OCI-M2 (cell line): ENCODE measurements around the gene DRD2.
"Not testable (repeated sequence)": the region's sequence is repeated elsewhere in the genome, so short reads cannot be mapped to it uniquely, and the experiment has no call there.

Source experiments
- DNase-seq: peaks from one replicate; lab custom pipeline; 2025; ENCODE audit not compliant: unreplicated experiment; lab: John Stamatoyannopoulos, UW

DRD2 gene

DNA sequence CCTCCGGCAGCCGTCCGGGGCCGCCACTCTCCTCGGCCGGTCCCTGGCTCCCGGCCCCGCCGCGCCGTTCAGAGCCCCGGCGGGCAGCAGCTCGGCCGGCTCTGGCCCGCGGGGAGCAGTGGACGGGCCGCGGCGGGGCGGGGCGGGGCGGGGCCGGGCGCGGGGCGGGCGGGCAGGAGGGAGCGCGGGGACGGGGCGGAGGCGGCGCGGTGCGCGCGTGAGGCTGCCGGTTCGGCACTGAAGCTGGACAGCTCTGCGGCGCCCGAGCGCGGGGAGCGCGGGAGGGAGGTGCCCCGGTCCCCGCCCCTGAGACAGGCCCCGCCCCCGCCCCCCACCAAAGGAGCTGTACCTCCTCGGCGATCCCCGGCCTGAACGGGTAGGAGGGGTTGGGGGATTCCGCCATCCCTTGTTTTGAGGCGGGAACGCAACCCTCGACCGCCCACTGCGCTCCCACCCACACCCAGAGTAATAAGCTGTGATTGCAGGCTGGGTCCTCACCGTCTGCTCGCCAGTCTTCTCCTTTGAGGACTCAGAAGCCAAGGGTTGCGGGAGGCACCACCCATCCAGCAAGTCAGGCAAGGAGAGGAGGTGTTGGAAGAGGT is at the start of gene DRD2:
TSS of gene DRD2 (minus strand) at position 239 of the 602 bp plus-strand sequence. CDS start 50,747 bp downstream, outside the sequence.
- no peak for DNase-seq

DNA sequence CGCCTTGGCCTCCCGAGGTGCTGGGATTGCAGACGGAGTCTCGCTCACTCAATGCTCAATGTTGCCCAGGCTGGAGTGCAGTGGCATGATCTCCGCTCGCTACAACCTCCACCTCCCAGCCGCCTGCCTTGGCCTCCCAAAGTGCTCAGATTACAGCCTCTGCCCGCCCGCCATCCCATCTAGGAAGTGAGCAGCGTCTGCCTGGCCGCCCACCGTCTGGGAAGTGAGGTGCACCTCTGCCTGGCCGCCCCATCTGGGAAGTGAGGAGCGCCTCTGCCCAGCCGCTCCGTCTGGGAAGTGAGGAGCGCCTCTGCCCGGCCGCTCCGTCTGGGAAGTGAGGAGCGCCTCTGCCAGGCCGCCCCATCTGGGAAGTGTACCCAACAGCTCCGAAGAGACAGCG is 48.7 kb upstream of the DRD2 start:
- DNase-seq = not testable (repeated sequence)

DNA sequence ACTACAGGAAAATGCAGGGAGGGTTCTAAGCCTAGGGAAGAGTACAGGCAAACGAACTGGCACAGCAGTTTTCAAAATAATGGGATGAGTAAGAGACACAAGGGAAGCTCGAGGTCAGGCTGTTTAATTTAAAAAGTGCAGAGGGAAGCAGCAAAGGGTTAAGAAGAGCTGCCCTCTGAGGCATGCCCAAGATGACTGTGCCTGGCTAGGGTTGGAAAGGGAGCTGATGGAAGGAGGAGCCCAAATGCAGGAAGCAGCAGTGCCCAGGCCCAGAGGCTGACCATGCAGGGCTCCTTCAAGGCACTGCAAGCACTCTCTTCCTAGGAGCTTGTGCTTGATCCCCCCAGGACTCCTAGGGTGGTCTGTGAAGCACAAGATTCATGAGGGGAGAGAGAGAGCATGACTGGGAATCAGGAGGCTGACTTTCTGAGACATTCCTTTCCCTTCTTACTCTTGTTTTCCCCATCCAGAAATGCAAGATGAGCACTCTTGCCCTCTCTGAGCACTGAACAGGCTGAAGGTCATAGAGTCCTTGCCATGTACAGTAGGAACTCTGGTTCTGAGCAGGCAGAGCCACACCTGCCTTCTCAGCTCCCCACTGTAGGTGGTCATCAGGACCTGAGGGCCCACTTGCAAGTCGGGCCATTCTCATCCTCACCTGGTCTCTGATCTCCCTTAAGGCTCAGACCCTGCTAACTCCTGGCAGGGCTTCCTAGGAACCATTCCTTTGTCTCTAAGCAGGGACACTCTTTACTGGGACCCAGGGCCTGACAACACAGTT is 46.7 kb upstream of the DRD2 start:
- no peak for DNase-seq

DNA sequence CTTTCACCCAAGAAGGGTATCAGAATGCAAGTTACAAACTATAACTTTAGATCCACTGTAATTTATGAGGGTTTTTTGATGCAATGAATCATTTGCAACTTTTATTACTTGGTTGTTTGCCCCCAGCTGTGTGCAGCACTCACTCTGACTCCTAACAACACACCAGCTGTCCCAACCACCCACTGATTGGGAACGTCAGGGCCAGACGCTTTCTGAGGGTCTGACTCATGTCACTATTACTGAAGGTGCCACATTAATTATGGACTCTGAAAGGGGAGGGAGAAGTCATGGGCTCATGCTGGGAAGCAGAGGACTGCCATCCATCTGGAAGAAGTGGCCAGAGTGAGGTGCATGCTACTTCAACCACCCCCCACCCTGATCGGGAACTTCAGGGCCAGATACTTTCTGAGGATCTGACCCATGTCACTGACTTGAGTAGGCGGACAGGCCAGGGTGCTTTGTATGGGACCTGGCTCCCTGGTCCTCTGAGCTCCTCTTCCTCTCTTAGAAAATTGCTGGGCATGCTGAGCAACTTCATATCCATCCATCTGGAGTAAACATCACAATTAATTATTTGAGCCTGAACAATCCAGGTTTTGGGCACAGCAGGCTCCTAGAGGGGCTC is 44.9 kb upstream of the DRD2 start:
- DNase-seq = no peak

DNA sequence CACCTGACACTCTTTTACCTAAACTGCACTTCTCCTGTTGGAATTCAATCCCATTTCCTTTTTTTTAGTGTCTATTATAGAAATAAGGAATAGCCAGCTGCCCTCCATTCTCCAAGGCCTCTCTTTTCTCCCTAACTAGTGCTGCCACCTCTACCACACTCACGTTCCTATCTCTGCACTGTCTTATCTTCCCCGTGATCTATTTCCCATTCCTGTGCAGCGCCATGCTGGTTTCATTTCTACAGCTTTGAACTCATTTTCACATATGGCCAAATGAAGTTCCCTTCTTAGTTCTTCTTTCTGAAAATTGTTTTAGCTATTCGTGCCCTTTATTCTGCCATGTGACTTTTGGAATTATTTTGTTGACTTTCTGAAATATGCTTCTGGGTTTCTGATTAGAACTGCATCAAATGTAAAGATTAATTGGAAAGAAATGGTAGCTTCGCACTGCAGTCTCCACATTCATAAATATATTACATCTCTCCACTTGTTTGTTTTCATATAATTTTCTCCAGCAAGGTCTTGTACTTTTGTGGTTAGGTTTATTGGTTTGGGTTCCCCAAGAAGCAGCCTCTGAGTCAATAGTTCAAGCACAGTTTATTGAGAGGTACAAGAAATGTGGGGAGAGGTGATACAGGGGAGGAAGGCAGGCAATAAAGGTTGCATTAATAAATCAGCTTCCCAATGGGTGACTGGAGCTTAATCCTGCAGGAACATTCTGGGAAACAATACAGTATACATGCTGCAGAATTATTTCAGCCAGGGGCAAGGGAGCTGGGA is 43.7 kb upstream of the DRD2 start:
- no peak for DNase-seq

DNA sequence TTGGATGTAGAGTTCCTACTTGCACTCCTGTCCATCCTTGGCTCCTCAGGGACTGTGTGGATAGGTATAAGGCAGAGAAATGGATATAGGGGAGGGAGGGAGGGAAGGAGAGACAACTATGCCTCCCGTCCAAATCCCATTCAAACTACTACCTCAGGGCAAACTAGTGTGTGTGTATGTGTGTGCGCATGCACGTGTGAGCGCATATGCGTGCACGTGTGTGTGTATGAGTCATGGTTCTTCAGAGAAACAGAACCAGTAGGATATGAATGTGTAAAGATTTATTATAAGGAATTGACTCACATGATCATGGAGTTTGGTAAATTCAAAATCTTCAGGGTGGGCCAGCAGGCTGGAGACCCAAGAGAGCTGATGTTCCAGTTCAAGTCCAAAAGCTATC is 42.2 kb upstream of the DRD2 start:
- DNase-seq = no peak

DNA sequence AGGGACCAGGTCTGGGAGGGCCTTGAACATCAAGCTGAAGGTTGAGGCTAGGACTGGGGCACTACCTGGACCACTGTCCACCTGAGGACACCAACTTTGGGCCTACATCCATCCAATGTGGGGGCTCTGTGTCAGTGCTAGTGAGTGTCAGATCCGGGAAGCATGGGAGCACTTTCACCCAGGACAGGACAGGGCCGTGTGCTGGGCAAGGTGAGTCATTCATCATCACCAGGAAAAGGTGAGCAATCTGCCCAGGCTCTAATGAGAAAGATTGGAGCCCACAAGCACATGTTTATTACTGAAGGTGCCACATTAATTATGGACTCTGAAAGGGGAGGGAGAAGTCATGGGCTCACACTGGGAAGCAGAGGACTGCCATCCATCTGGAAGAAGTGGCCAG is 39.7 kb upstream of the DRD2 start:
- no peak for DNase-seq

DNA sequence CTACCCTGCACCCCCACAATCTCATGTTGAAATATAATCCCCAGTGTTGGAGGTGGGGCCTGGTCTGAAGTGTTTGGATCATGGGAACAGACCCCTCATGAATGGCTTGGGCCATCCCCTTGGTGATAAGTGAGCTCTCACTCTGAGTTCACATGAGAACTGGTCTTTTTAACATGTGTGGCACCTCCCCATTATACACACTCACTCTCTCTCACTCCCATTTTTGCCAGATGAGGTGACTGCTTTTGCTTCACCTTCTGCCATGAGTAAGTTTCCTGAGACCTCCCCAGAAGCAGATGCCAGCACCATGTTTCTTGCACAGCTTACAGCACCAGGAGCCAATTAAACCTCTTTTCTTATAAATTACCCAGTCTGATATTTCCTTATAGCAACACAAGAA is 32.1 kb upstream of the DRD2 start:
- no peak for DNase-seq

DNA sequence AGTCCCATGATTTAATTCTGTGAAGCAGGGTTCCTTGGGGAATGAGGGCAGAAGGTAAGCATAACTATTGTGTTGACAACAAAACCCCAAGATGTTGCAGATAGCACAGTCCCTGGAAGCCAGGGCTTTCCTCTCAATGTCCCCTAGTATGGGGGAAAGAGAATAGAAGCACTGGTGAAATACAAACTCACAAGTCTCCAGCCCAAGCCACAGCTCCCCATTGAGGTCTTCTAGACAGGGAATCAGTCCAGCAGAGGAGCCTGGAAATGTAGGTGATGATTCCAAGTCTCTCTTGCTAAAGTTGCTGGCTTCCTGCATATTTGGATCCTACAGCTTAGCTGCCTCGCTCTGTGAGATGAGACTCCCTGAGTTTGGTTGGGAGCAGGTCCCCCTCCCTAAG is 31.7 kb upstream of the DRD2 start:
- no peak for DNase-seq

DNA sequence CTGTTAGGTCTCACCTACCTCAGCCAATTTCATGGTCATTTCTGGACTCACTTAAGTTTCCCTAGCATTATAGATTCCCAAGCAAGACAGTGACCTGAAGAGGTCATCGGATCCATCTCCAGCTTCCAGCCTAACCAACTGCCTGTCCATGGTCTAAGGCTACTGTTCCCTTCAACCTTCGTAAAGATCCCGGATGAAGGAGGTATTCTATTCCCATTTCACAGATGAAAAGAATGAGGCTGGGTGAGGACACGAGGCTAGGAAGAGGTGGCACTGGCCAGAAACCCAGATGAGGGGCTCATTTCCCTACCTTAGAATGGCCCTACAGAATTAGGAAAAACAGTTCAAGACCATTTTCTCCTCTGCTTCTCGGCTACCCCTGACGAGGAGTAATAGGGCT is 31.3 kb upstream of the DRD2 start:
- DNase-seq = no peak

DNA sequence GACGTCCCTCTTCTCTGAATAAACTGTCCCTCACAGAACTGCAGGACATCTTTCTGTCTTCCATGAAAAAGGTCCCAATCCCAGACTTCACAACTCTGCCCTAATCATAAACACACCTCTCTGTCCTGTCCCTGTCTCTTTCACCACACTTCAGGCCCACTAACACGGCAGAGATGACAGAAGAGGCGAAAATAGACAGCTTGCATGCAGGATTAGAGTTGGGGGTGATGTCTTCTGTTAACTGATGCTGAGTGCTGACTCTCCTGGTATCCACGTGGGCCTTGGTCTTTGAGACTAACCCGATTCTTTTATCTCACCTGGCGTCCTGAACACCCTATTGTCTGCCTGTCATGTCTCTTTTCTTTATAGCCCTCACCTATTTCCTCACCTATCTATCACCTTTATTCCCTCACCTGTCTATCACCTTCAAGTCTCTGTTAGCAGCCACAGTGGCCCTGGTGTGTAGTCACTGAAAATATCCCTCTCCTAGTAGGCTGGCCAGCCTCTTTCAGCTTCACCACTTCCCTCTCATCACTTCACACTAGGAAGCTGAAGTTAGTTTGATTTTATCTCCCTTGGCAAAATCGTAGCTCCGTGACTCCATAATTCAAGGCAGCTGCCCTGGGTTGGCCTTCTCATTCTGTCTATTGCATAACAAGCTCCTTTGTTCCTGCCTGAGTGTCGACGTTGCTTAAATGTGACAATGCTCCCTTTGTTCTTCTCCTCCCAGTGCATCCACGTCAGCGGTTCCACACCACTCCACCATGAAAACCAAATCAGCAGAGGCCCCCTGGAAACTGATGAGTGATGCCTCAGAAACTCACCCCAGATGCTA is 30.6 kb upstream of the DRD2 start:
- no peak for DNase-seq

DNA sequence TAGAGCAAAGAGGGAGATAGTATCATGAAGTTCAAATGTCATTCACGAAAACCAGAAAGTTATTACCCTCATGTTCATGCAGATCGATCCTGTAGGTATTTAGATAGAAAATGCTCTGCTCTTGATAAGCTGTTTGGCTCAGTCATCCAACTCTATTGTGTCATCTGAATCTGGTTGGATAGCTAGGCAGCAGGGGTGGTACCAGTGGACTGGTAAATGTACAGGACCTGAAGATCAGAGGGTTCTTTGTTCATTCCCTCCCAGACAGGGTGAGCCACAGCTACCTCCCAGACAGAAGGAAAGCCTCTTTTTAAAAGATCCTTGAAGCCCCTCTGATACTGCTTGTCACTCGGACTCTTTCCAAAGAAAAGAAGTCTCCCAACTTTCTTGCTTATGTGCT is 29.8 kb upstream of the DRD2 start:
- no peak for DNase-seq

DNA sequence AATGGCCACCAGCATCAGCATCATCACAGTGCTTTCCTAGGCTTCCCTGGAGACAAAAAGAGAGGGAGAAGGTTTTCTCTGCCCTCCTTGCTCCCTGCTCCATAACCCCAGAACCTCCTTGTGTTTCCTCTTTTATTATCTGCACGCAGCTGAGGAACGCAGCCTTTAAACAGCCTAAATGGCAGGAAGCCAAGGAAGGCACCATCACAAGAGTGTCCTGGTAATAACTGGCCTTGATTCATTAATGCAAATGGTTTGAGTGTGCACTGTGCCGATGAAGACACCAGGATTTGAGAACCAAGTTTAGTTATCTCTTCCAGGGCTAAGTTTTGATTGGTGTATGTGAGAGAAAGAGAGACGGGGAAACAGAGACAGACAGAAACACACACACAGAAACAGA is 29.4 kb upstream of the DRD2 start:
- DNase-seq = no peak

DNA sequence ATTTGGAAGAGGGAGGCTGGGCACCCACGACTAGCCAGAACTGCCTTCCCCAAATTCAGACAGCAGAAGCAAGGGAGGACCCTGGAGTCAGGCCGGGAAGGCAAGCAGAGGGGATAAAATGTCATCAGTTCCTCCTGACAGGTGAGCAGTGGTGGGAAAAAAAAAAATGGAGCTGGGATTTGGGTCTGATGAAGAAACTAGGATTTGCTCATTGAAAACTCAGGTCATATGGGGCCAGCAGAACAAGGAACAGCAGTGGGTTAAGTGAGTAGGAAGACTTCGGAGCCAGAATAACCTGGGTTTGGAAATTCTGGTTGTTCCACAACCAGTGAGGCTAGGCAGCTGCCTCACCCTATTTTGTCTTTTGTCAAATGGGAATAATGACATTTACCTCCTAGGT is 28.9 kb upstream of the DRD2 start:
- DNase-seq = no peak

DNA sequence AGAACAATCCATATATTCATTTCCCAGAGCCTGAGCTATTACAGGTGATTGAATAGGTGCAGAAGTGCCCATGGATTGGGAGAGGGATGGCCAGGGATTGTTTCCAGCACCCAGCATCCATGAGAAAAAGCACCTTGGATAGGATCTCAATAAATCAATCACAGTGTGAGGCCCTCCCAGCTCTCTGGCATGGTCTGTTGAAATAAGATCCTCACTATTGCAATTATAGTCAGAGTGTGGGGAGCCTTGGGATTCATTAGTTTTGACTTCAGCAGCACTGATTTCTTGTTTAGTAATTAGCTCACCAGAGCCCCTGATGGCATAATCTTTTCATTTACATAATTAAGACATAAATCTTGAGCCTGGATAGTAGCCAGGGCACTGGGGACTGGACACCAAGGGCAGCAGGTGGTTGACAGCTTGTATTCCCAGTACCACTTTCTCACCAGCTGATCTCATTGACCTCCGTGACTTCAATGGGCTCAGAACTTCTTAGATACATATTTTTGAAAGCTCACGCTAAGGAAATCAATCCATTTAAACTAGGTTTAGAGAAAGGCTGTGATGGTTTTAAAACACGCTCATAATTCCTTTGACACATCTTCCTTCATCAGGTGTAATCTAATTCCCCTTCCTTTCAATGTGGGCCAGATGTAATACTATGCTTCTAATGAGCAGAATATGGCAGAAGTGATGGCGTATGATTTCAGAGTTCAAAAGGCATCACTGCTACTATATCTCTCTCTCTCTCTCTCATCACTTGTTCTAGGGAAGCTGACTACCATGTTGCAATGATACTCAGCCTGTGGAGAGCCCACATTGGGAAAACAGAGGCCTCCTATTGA is 22.1 kb upstream of the DRD2 start:
- DNase-seq = no peak

DNA sequence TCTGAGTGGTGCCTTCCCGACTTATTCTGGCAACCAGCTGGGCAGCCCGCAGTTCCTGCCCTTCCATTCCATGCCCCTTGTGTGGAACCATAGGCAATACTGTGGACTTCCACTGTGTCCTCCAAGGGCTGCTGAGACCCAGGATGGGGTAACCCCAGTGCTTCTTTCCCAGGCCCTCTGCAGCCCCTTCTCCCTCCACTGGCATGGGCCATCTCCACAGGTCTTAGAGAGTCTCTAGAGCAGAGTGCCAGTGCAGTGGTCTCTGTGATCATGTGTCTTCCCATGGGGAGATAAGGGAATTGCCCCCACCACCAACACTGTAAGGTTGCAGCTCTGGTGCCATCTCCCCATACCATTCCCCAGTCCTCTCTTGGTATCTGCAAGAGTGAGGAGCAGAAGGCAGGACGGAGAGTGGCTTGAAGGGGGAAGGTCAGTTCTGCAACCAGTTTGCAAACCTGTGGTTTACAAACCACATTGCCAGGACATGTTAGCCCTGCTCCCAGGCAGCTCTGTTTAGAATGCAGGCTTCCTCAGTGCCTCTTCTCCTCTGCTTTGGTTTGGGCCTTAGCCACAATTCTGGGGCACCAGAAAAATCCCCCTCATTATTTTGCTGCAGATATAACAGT is 20.9 kb upstream of the DRD2 start:
- DNase-seq = no peak

DNA sequence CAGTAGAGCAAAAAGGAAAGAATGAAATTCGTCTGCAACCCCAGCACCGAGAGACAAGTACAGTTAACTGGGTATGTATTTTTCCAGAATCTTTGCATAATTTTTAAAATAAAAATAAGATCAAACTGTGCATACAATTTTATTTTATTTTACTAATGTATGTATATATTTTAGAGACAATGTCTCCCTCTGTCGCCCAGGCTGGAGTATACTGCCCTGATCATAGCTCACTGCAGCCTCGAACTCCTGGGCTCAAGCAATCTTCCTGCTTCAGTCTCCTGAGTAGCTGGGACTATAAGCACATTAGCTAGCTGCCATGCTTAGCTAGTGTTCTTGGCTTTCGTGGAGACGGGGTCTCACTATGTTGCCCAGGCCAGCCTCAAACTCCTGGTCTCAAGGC is 18.8 kb upstream of the DRD2 start:
- DNase-seq = no peak

DNA sequence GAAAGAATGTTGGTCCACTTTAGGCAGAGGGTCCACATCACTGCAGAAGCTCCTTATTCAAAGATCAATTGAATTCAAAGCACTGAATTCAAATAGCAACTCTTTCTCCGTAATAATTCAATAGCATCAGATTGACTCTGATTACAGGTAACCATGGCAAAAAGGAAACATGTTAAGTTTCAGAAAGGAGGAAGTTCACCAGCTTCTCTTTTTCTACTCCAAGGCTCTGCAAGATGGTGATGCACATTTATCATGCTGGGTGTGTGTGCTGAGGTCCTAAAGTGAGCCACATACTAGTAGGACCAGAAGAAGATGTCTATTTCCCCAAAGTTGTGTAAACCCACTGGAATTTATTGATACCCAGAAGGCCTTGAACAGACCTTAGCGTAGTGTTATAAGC is 18.0 kb upstream of the DRD2 start:
- no peak for DNase-seq

DNA sequence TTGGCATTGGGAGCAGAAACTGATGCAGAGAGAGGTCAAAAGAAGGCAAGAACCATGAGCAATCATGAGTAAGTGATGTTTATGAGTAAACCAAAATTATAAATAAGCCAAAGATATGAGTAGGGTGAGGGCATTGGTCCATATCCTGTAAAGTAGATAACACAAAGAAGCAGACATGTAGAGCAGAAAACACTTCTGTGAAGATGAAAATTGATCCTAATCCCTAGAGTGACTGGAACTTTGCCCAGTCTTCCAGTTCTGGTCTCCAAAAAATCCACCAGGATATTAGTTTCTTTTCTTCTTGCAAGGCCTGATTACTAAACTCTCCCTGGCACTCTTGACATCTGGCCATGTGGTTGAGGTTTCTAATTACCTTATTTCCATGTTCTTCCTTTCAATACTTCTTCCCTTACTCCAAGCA is 13.7 kb upstream of the DRD2 start:
- DNase-seq = no peak
